ENCODE data around the gene GAS6.
"Not testable (repeated sequence)": the region's sequence is repeated elsewhere in the genome, so short reads cannot be mapped to it uniquely, and the experiment has no call there.

- not testable (repeated sequence) for TF ChIP-seq EZH2 (optimal IDR thresholded peaks at IDR 0.05; ENCODE audit: low read depth, low read length); EZH2phosphoT487 (IDR thresholded peaks at IDR 0.05; ENCODE audit: low read length); CTCF (IDR thresholded peaks at IDR 0.05; ENCODE audit: low read length)
These were observed 49.5 kb upstream of the GAS6 start for GRCh38 chr13:113913408-113913807.
